ENCODE results near the gene FIGN. TPM values are rescaled to one million over a fixed set of nuclear protein-coding genes. Genes with fewer than 3 reads are reported as not detected.

The FIGN gene
- total RNA-seq, 4 donors from 2014 or later = 0.42 to 3.1 (median 1.3) TPM

DNA sequence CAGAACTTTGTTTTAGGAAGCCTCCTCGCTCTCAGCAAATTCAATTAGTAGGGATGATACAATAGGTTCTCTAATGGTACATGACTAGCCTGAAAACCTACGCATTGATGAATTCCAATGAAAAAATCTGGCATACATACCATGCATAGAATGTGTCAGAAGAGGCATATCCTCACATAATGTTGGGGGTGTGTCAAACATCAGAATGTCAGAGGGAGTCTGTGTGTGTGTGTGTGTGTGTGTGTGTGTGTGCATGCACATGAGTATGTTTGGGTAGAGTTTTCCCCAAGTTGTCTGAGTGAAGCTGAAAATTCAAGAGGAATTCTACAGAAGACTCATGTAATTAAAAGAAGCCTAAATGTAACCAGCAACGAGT is 78.5 kb downstream of the FIGN start:
- intact Hi-C loops (cut with DNase I; ENCODE audit: low total_unique reads) = no loop called here

DNA sequence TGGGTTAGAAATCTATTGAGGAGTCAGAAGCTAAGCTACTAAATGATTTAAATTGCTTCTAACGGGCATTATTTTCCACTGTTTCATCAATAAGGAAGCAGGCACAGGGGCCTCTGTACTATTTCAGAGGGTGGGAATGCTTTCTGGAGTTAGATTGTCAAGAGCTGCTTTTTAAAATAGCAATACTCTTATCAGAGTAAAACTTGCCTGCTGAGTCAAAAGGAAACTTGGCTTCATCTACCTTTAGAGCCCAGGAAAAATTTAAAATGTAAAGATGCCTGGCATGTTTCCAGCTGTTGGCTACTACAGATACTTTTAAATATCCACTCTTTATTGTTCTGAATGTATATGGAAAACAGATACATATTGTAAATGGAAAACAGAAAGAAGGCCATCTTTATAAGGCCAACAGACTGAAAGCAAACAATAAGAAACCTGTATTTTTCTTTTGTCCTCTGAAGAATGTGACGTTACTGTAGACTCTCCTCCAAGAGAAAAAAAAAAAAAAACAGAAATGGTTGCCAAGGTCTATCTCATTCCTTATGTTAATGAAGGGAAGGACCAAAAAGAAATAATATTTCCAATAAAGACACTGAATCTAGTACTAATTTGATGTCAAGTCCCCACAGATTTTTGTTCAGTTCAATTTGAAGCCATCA is 79.1 kb downstream of the FIGN start:
- H3K9me3 ChIP-seq = no peaks in the 10 kb centered on the region
- no peak overlapping the region for H3K4me3 ChIP-seq
- H3K27ac ChIP-seq = no peak overlapping the region
- no peaks in the 10 kb centered on the region for H3K27me3 ChIP-seq
- in situ Hi-C loops (cut with MboI; ENCODE audit: low sequenced_read_pairs in 4 of 4) (no loop called here), intact Hi-C loops (cut with DNase I; ENCODE audit: low total_unique reads) (no loop called here)
- H3K4me1 ChIP-seq = no peaks in the 10 kb centered on the region
- TF ChIP-seq, protein P1, sequence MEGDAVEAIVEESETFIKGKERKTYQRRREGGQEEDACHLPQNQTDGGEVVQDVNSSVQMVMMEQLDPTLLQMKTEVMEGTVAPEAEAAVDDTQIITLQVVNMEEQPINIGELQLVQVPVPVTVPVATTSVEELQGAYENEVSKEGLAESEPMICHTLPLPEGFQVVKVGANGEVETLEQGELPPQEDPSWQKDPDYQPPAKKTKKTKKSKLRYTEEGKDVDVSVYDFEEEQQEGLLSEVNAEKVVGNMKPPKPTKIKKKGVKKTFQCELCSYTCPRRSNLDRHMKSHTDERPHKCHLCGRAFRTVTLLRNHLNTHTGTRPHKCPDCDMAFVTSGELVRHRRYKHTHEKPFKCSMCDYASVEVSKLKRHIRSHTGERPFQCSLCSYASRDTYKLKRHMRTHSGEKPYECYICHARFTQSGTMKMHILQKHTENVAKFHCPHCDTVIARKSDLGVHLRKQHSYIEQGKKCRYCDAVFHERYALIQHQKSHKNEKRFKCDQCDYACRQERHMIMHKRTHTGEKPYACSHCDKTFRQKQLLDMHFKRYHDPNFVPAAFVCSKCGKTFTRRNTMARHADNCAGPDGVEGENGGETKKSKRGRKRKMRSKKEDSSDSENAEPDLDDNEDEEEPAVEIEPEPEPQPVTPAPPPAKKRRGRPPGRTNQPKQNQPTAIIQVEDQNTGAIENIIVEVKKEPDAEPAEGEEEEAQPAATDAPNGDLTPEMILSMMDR (IDR thresholded peaks at IDR 0.05 in 4 of 5, conservative IDR thresholded peaks at IDR 0.05 in 1 of 5) = no peak
- TF ChIP-seq POLR2A (IDR thresholded peaks at IDR 0.05) = no peak
- no peak for DNase-seq
- no peak for ATAC-seq
- no peaks in the 10 kb centered on the region for H3K36me3 ChIP-seq

More for the DNA sequence above, 78.5 kb downstream of the FIGN start:
- no peak overlapping the region for H3K4me3 ChIP-seq
- ATAC-seq = no peak
- DNase-seq = no peak
- no peaks in the 10 kb centered on the region for H3K36me3 ChIP-seq
- TF ChIP-seq, protein P1 (IDR thresholded peaks at IDR 0.05 in 4 of 5, conservative IDR thresholded peaks at IDR 0.05 in 1 of 5) = no peak
- TF ChIP-seq POLR2A (IDR thresholded peaks at IDR 0.05) = no peak
- no peaks in the 10 kb centered on the region for H3K4me1 ChIP-seq
- H3K9me3 ChIP-seq = no peaks in the 10 kb centered on the region
- no peak overlapping the region for H3K27ac ChIP-seq
- in situ Hi-C loops (cut with MboI; ENCODE audit: low sequenced_read_pairs in 4 of 4) = no loop called here
- no peaks in the 10 kb centered on the region for H3K27me3 ChIP-seq

DNA sequence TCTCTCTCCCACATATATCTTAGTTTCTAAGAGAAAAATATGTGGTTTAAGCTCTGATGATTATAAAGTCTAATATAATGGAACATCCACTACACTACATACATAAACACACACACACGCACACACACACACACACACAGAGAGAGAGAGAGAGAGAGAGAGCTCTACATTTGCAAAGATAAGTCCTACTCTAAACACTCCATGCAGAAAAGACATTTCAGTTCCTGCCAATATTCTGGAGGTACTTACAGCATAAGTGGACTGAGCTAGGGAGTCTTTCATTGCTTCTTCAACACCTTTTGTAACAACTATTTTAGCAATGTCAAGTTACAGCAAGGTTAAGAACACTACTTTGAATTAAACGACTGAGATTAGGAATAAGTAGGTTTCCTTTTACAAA is 80.1 kb downstream of the FIGN start:
- H3K4me3 ChIP-seq = no peak overlapping the region
- H3K36me3 ChIP-seq = no peaks in the 10 kb centered on the region
- intact Hi-C loops (cut with DNase I; ENCODE audit: low total_unique reads) (no loop called here), in situ Hi-C loops (cut with MboI; ENCODE audit: low sequenced_read_pairs in 4 of 4) (no loop called here)
- TF ChIP-seq, protein P1 (IDR thresholded peaks at IDR 0.05 in 4 of 5, conservative IDR thresholded peaks at IDR 0.05 in 1 of 5) = no peak
- TF ChIP-seq POLR2A (IDR thresholded peaks at IDR 0.05) = no peak
- no peaks in the 10 kb centered on the region for H3K27me3 ChIP-seq
- H3K4me1 ChIP-seq = no peaks in the 10 kb centered on the region
- H3K27ac ChIP-seq = no peak overlapping the region
- no peak for ATAC-seq
- no peaks in the 10 kb centered on the region for H3K9me3 ChIP-seq
- DNase-seq = no peak

DNA sequence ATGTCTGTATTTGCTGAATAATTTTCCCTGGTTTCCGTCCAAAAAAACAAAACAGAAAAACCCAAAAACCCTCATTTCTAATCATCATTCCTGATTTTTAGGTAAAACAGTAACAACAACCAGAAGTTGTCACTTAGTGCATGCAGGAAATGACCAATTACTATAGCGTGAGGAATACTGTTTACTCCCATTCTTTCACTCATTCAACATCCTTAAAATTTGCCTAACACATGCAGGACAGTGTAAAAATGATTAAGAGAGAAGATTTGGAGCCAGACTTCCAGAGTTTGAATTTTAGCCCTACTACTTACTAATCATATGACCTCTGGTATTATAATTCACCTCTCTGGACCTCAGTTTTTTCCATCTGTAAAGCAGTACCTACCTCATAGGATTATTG is 83.1 kb downstream of the FIGN start:
- in situ Hi-C loops (cut with MboI; ENCODE audit: low sequenced_read_pairs in 4 of 4) = no loop called here
- ATAC-seq = no peak
- no peaks in the 10 kb centered on the region for H3K4me1 ChIP-seq

More for the DNA sequence above, 83.1 kb downstream of the FIGN start:
- H3K9me3 ChIP-seq = no peaks in the 10 kb centered on the region
- H3K4me3 ChIP-seq = no peak overlapping the region
- no peaks in the 10 kb centered on the region for H3K27me3 ChIP-seq
- intact Hi-C loops (cut with DNase I; ENCODE audit: low total_unique reads) = no loop called here
- no peak overlapping the region for H3K27ac ChIP-seq
- DNase-seq = no peak
- no peaks in the 10 kb centered on the region for H3K36me3 ChIP-seq
- no peak for TF ChIP-seq POLR2A (IDR thresholded peaks at IDR 0.05)
- TF ChIP-seq, protein P1 (IDR thresholded peaks at IDR 0.05 in 4 of 5, conservative IDR thresholded peaks at IDR 0.05 in 1 of 5) = no peak

All from gastrocnemius medialis (tissue), 4 donors.